GM19395 (cell line): ENCODE data around the gene ASL.
"Not testable (repeated sequence)": the region's sequence is repeated elsewhere in the genome, so short reads cannot be mapped to it uniquely, and the experiment has no call there.

ENCODE experiments used
- ATAC-seq: cut with Tn5 transposase; IDR thresholded peaks from one replicate; pipeline ENCODE4 v1.9.1; 2021; ENCODE audit warnings: mild to moderate bottlenecking, moderate library complexity; ENCODE audit not compliant: unreplicated experiment

ASL gene

GRCh38 chr7:66075590-66076461, at the start of gene ASL:
Gene ASL (plus strand): TSS chr7:66075819. CDS start chr7:66076082, 263 bp downstream.
- peak; percentile 95 for ATAC-seq

- ATAC-seq = not testable (repeated sequence)
Observed at GRCh38 chr7:66028342-66028741, 47.3 kb upstream of the ASL start.

GRCh38 chr7:66033471-66034385, 41.9 kb upstream of the ASL start:
- no peak for ATAC-seq

GRCh38 chr7:66034436-66035010, 41.1 kb upstream of the ASL start:
- ATAC-seq = not testable (repeated sequence)

- ATAC-seq = no peak
Observed at GRCh38 chr7:66036382-66036781, 39.2 kb upstream of the ASL start.

GRCh38 chr7:66036788-66037187, 38.8 kb upstream of the ASL start:
- no peak for ATAC-seq

- no peak for ATAC-seq
Observed at GRCh38 chr7:66039094-66039670, 36.4 kb upstream of the ASL start.

- ATAC-seq = no peak
Observed at GRCh38 chr7:66043681-66044497, 31.7 kb upstream of the ASL start.

- not testable (repeated sequence) for ATAC-seq
Observed at GRCh38 chr7:66044498-66044854, 31.1 kb upstream of the ASL start.

GRCh38 chr7:66047426-66047825, 28.2 kb upstream of the ASL start:
- ATAC-seq = no peak

- ATAC-seq = not testable (repeated sequence)
Observed at GRCh38 chr7:66049886-66050285, 25.7 kb upstream of the ASL start.

- no peak for ATAC-seq
Observed at GRCh38 chr7:66050337-66050957, 25.2 kb upstream of the ASL start.

- no peak for ATAC-seq
Observed at GRCh38 chr7:66050990-66051448, 24.6 kb upstream of the ASL start.

- no peak for ATAC-seq
Observed at GRCh38 chr7:66052447-66052846, 23.2 kb upstream of the ASL start.

- ATAC-seq = no peak
Observed at GRCh38 chr7:66054063-66054462, 21.6 kb upstream of the ASL start.

- peak; percentile 72 for ATAC-seq
Observed at GRCh38 chr7:66055321-66055956, 20.2 kb upstream of the ASL start.

- ATAC-seq = no peak
Observed at GRCh38 chr7:66060796-66061195, 14.8 kb upstream of the ASL start.

- ATAC-seq = no peak
Observed at GRCh38 chr7:66069732-66070131, 5.9 kb upstream of the ASL start.

- no peak for ATAC-seq
Observed at GRCh38 chr7:66070222-66070621, 5.4 kb upstream of the ASL start.
